Stimulated activated CD4-positive, alpha-beta T cell treated with anti-CD3 and anti-CD28 coated beads, TNF-alpha, amount 100 ng/mL, for 48 hours (primary cell): Measurements from ENCODE around the gene ST13.
"Not testable (repeated sequence)": the region's sequence is repeated elsewhere in the genome, so short reads cannot be mapped to it uniquely, and the experiment has no call there.

ENCODE experiments used
- DNase-seq, 3 donors: peaks; one replicate each; pipeline ENCODE4 v3.0.0-alpha.2; 2020; ENCODE audit warnings: low read depth in 3 of 3

ST13 gene

DNA sequence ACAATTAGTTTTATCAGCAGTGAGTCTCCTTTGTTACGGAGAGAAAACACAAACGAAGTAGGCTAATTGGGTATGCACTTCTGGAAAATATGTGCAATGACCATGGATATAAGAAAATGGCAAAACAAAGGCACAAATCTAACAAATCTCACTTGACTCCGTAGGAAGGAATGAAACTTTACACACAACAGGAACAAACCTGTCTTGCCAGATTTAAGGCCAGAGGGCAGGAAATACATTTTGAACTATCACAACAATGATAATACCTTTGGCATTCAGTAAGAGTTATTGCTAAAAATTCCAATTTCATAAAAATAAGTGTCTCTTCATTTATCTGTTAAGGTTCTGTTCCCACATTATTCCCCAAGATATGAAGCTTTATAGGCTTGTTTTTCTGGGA, 73.9 kb downstream of the ST13 start:
- DNase-seq: no peak

DNA sequence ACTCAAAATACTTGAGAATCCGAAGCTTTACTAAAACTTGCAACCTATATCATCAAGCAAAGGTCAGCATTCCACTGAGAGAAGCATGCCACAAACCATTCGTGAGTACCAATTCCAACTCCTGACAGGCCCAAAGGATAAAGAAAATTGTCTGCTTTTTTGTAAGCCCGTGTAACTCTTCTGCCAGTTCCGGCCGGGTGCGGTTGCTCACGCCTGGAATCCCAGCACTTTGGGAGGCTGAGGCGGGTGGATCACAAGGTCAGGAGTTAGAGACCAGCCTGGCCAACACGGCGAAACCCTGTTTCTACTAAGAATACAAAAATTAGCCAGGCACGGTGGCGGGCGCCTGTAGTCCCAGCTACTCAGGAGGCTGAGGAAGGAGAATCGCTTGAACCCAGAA, 74.7 kb downstream of the ST13 start:
- not testable (repeated sequence) for DNase-seq
